Measurements from ENCODE around the gene SLC35F4. TPM values are rescaled to one million over a fixed set of nuclear protein-coding genes. Genes with fewer than 3 reads are reported as not detected.

Gene SLC35F4
- total and polyA plus RNA-seq, 2 of the 8 experiments (the other 6 are each of a cell fraction or from before 2014, with no cell fraction given), result not detected

DNA sequence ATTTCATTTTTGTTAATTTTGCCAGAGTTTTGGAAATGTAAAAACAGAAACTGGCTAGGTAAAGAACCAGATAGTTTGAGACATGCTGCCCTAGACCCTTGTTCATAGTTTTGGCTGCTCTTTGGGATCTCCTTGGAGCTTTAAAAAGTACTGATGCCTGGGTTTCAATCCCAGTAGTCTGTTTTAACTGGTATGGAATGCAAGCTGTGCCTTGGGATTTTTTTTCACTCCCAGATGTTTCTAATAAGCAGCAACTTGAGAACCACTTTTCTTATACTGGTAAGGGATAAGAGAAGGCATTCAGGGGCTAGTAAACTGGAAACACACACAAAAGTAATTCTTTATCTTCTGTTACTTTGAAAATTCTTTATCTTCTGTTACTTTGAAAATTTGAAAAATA is 18.8 kb downstream of the SLC35F4 start (continued):
- TF ChIP-seq, protein P1, sequence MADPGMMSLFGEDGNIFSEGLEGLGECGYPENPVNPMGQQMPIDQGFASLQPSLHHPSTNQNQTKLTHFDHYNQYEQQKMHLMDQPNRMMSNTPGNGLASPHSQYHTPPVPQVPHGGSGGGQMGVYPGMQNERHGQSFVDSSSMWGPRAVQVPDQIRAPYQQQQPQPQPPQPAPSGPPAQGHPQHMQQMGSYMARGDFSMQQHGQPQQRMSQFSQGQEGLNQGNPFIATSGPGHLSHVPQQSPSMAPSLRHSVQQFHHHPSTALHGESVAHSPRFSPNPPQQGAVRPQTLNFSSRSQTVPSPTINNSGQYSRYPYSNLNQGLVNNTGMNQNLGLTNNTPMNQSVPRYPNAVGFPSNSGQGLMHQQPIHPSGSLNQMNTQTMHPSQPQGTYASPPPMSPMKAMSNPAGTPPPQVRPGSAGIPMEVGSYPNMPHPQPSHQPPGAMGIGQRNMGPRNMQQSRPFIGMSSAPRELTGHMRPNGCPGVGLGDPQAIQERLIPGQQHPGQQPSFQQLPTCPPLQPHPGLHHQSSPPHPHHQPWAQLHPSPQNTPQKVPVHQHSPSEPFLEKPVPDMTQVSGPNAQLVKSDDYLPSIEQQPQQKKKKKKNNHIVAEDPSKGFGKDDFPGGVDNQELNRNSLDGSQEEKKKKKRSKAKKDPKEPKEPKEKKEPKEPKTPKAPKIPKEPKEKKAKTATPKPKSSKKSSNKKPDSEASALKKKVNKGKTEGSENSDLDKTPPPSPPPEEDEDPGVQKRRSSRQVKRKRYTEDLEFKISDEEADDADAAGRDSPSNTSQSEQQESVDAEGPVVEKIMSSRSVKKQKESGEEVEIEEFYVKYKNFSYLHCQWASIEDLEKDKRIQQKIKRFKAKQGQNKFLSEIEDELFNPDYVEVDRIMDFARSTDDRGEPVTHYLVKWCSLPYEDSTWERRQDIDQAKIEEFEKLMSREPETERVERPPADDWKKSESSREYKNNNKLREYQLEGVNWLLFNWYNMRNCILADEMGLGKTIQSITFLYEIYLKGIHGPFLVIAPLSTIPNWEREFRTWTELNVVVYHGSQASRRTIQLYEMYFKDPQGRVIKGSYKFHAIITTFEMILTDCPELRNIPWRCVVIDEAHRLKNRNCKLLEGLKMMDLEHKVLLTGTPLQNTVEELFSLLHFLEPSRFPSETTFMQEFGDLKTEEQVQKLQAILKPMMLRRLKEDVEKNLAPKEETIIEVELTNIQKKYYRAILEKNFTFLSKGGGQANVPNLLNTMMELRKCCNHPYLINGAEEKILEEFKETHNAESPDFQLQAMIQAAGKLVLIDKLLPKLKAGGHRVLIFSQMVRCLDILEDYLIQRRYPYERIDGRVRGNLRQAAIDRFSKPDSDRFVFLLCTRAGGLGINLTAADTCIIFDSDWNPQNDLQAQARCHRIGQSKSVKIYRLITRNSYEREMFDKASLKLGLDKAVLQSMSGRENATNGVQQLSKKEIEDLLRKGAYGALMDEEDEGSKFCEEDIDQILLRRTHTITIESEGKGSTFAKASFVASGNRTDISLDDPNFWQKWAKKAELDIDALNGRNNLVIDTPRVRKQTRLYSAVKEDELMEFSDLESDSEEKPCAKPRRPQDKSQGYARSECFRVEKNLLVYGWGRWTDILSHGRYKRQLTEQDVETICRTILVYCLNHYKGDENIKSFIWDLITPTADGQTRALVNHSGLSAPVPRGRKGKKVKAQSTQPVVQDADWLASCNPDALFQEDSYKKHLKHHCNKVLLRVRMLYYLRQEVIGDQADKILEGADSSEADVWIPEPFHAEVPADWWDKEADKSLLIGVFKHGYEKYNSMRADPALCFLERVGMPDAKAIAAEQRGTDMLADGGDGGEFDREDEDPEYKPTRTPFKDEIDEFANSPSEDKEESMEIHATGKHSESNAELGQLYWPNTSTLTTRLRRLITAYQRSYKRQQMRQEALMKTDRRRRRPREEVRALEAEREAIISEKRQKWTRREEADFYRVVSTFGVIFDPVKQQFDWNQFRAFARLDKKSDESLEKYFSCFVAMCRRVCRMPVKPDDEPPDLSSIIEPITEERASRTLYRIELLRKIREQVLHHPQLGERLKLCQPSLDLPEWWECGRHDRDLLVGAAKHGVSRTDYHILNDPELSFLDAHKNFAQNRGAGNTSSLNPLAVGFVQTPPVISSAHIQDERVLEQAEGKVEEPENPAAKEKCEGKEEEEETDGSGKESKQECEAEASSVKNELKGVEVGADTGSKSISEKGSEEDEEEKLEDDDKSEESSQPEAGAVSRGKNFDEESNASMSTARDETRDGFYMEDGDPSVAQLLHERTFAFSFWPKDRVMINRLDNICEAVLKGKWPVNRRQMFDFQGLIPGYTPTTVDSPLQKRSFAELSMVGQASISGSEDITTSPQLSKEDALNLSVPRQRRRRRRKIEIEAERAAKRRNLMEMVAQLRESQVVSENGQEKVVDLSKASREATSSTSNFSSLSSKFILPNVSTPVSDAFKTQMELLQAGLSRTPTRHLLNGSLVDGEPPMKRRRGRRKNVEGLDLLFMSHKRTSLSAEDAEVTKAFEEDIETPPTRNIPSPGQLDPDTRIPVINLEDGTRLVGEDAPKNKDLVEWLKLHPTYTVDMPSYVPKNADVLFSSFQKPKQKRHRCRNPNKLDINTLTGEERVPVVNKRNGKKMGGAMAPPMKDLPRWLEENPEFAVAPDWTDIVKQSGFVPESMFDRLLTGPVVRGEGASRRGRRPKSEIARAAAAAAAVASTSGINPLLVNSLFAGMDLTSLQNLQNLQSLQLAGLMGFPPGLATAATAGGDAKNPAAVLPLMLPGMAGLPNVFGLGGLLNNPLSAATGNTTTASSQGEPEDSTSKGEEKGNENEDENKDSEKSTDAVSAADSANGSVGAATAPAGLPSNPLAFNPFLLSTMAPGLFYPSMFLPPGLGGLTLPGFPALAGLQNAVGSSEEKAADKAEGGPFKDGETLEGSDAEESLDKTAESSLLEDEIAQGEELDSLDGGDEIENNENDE (IDR thresholded peaks at IDR 0.05; ENCODE audit: insufficient replicate concordance, low read length), result no peak
- TF ChIP-seq CTCF (IDR thresholded peaks at IDR 0.05; ENCODE audit: control extremely low read depth in 1 of 3, insufficient read depth in 1 of 3, low read depth in 1 of 3, low read length in 3 of 3), result no peak
- no peak for TF ChIP-seq MAFK (IDR thresholded peaks at IDR 0.05; ENCODE audit: low read depth, low read length)
- no peak for TF ChIP-seq CEBPB (IDR thresholded peaks at IDR 0.05; ENCODE audit: low read depth, low read length)
- no peak for TF ChIP-seq EZH2 (IDR thresholded peaks at IDR 0.05; ENCODE audit: low read depth, low read length, severe bottlenecking)
- TF ChIP-seq SRF (IDR thresholded peaks at IDR 0.05; ENCODE audit: low read depth, low read length), result no peak
- no peak for TF ChIP-seq SP4 (IDR thresholded peaks at IDR 0.05; ENCODE audit: low read length)
- no peak for TF ChIP-seq KDM4A (IDR thresholded peaks at IDR 0.05; ENCODE audit: low read depth, low read length, severe bottlenecking)
- no peak for TF ChIP-seq CBX8 (IDR thresholded peaks at IDR 0.05; ENCODE audit: borderline replicate concordance, low read depth, low read length)
